Hepatocyte (in vitro differentiated cells): ENCODE data around the gene LSM5. TPM values are rescaled to one million over a fixed set of nuclear protein-coding genes. Genes with fewer than 3 reads are reported as not detected.

Experiments used
- DNase-seq: peaks from one replicate; pipeline ENCODE4 v3.0.0-alpha.2; 2016; ENCODE audit warnings: low spot score
- H2AFZ ChIP-seq: fragments of 200-600 bp; sonication (generic); 2 replicates; pipeline ENCODE4 v1.6.0; 2016; ENCODE audit warnings: antibody characterized with exemption, mild to moderate bottlenecking
- H3K27ac ChIP-seq: fragments of 200-600 bp; sonication (generic); 2 replicates; pipeline ENCODE4 v1.5.1; 2016; ENCODE audit warnings: mild to moderate bottlenecking
- H3K27me3 ChIP-seq: fragments of 200-600 bp; sonication (generic); 2 replicates; pipeline ENCODE4 v1.6.1; 2016
- H3K36me3 ChIP-seq: fragments of 200-600 bp; sonication (generic); replicated peaks from 2 replicates; pipeline ENCODE4 v1.5.1; 2016; ENCODE audit warnings: low read depth; ENCODE audit not compliant: insufficient read depth
- H3K4me1 ChIP-seq: fragments of 200-600 bp; sonication (generic); 2 replicates; pipeline ENCODE4 v1.5.1; 2016; ENCODE audit warnings: mild to moderate bottlenecking, moderate library complexity; ENCODE audit not compliant: insufficient read depth
- H3K4me2 ChIP-seq: fragments of 200-600 bp; sonication (generic); 2 replicates; pipeline ENCODE4 v1.6.0; 2016
- H3K4me3 ChIP-seq: fragments of 200-600 bp; sonication (generic); 2 replicates; pipeline ENCODE4 v1.5.1; 2016; ENCODE audit warnings: mild to moderate bottlenecking
- H3K79me2 ChIP-seq: fragments of 200-600 bp; sonication (generic); 2 replicates; pipeline ENCODE4 v1.6.0; 2017; ENCODE audit warnings: mild to moderate bottlenecking
- H3K9me2 ChIP-seq: fragments of 200-600 bp; sonication (generic); replicated peaks from 2 replicates; pipeline ENCODE4 v1.6.0; 2017; ENCODE audit warnings: mild to moderate bottlenecking; ENCODE audit not compliant: insufficient read depth
- H3K9me3 ChIP-seq: fragments of 200-600 bp; sonication (generic); 2 replicates; pipeline ENCODE4 v1.5.1; 2016; ENCODE audit warnings: low read depth, mild to moderate bottlenecking
- H4K20me1 ChIP-seq: fragments of 200-600 bp; sonication (generic); 2 replicates; pipeline ENCODE4 v1.6.0; 2016; ENCODE audit warnings: mild to moderate bottlenecking; ENCODE audit not compliant: insufficient read depth, poor library complexity, severe bottlenecking
- EZH2 ChIP-seq: fragments of 200-600 bp; sonication (generic); IDR thresholded peaks from 2 replicates; pipeline ENCODE4 v1.6.1; 2016; ENCODE audit warnings: antibody characterized with exemption, mild to moderate bottlenecking, borderline replicate concordance
- EZH2phosphoT487 ChIP-seq: fragments of 200-600 bp; sonication (generic); IDR thresholded peaks from one replicate; pipeline ENCODE4 v1.6.1; 2018; ENCODE audit warnings: antibody characterized with exemption, mild to moderate bottlenecking, low read depth, moderate library complexity; ENCODE audit not compliant: unreplicated experiment, severe bottlenecking
- WGBS: methylation state at CpG from one replicate; pipeline ENCODE4 v1.1.6; 2016; ENCODE audit warnings: low lambda C conversion rate; ENCODE audit errors: missing lambda C conversion rate; 5-methylcytosine and 5-hydroxymethylcytosine counted together
- polyA plus RNA-seq: library from polyadenylated mRNA; unstranded; fragments of >200 nt; fragmentation: Nextera tagmentation; extraction: Ambion mirVana; gene quantifications from 2 replicates; pipeline ENCODE4 v1.2.1, GENCODE V29; 2016
- total RNA-seq: library from RNA; depleted of rRNA; stranded (reverse); fragments of >200 nt; gene quantifications from 2 replicates; pipeline ENCODE4 v1.2.3, GENCODE V29; 2014
- TF ChIP-seq, protein P1 (sequence below): fragments of 200-600 bp; sonication (generic); IDR thresholded peaks from 2 replicates; pipeline ENCODE4 v1.5.1; 2016; ENCODE audit warnings: antibody characterized with exemption, mild to moderate bottlenecking; ENCODE audit not compliant: poor library complexity

The LSM5 gene
- total and polyA plus RNA-seq, 2 experiments from 2014 or later, result 38.4 to 92.7 TPM

DNA sequence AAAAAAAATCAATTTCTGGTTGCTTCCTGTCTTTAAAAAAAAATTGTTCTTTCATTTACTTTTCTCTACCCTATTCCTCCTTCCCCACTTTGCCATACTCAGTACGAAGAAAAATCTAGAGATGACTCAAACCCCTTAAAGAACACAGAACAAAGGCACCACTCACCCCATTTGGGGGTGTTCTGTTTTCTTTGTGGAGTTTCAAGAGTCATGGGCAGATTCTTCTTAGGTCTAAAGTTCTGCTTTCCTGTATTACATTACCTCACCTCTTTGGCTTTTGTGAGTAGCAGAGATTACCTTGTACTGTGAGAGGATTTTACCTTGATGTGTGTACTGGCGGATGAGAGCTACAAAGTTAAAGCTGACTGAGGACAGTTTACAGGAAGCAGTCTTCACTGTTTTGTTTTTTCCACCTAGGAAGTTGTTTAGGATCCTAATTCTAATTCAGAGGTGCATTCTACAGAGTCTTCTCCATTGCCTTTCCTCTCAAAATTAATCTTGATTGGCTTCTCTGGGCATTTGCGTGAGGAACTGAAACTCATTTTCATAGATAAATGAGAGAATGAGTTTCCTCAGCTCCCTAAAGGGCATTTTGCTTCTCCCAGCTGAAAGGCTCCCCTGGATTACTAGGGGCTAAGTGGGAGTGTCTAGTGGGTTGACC is 25.8 kb upstream of the LSM5 start:
- Histone ChIP-seq H3K9me2 (no peaks in the 10 kb centered on the region), H2AFZ (no peak overlapping the region), H3K4me2 (peak overlapping the region; percentile 49), H3K79me2 (peaks cover 82% of the 10 kb centered on the region), H3K9me3 (peaks cover 8% of the 10 kb centered on the region), H3K27me3 (no peaks in the 10 kb centered on the region), H3K36me3 (no peaks in the 10 kb centered on the region), H3K4me3 (no peak overlapping the region), H4K20me1 (no peaks in the 10 kb centered on the region), H3K4me1 (peaks cover 12% of the 10 kb centered on the region), H3K27ac (peak overlapping the region; percentile 95)
- TF ChIP-seq EZH2 (no peak), EZH2phosphoT487 (no peak)
- TF ChIP-seq, protein P1, sequence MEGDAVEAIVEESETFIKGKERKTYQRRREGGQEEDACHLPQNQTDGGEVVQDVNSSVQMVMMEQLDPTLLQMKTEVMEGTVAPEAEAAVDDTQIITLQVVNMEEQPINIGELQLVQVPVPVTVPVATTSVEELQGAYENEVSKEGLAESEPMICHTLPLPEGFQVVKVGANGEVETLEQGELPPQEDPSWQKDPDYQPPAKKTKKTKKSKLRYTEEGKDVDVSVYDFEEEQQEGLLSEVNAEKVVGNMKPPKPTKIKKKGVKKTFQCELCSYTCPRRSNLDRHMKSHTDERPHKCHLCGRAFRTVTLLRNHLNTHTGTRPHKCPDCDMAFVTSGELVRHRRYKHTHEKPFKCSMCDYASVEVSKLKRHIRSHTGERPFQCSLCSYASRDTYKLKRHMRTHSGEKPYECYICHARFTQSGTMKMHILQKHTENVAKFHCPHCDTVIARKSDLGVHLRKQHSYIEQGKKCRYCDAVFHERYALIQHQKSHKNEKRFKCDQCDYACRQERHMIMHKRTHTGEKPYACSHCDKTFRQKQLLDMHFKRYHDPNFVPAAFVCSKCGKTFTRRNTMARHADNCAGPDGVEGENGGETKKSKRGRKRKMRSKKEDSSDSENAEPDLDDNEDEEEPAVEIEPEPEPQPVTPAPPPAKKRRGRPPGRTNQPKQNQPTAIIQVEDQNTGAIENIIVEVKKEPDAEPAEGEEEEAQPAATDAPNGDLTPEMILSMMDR, result no peak
- 81% methylated on average over 3 of the region's 3 CpGs for WGBS
- DNase-seq, result peak; percentile 38

GRCh38 chr7:32513210-32513609 is 23.0 kb upstream of the LSM5 start:
- H3K4me2 ChIP-seq, result no peak overlapping the region

GRCh38 chr7:32511791-32512190 is 21.6 kb upstream of the LSM5 start:
- H4K20me1 ChIP-seq, result peaks cover 18% of the 10 kb centered on the region
- H3K79me2 ChIP-seq, result peaks cover 87% of the 10 kb centered on the region

More at GRCh38 chr7:32513210-32513609, 23.0 kb upstream of the LSM5 start:
- Histone ChIP-seq H3K36me3 (no peaks in the 10 kb centered on the region), H3K9me3 (no peaks in the 10 kb centered on the region), H3K4me3 (no peak overlapping the region), H4K20me1 (peaks cover 8% of the 10 kb centered on the region), H3K9me2 (no peaks in the 10 kb centered on the region), H3K79me2 (peaks cover 83% of the 10 kb centered on the region), H3K27me3 (no peaks in the 10 kb centered on the region), H2AFZ (no peak overlapping the region), H3K27ac (no peak overlapping the region), H3K4me1 (peaks cover 12% of the 10 kb centered on the region)
- no peak for TF ChIP-seq EZH2
- TF ChIP-seq, protein P1, result no peak
- 96% methylated on average over 1 of the region's 1 CpG for WGBS
- DNase-seq, result no peak

More at GRCh38 chr7:32511791-32512190, 21.6 kb upstream of the LSM5 start:
- no peak overlapping the region for H3K4me3 ChIP-seq
- H3K4me1 ChIP-seq, result peaks cover 12% of the 10 kb centered on the region
- no peak for DNase-seq
- no peaks in the 10 kb centered on the region for H3K36me3 ChIP-seq
- H3K27ac ChIP-seq, result no peak overlapping the region
- TF ChIP-seq EZH2phosphoT487 (no peak), EZH2 (no peak)
- TF ChIP-seq, protein P1, result no peak
- no peaks in the 10 kb centered on the region for H3K27me3 ChIP-seq
- 95% methylated on average over 4 of the region's 4 CpGs for WGBS
- H3K9me2 ChIP-seq, result no peaks in the 10 kb centered on the region
- no peak overlapping the region for H3K4me2 ChIP-seq
- no peak overlapping the region for H2AFZ ChIP-seq
- H3K9me3 ChIP-seq, result no peaks in the 10 kb centered on the region
